LNCAP (cell line): Measurements from ENCODE around the gene MAN2A1.

ENCODE experiments used
- CTCF ChIP-seq: fragments of 450-650 bp; IDR thresholded peaks from 2 replicates; pipeline ENCODE4 v1.5.1; 2017; ENCODE audit warnings: mild to moderate bottlenecking

Gene MAN2A1

GRCh38 chr5:109759306-109759705, 69.6 kb downstream of the MAN2A1 start:
- no peak for TF ChIP-seq CTCF

GRCh38 chr5:109762821-109763220, 73.1 kb downstream of the MAN2A1 start:
- no peak for TF ChIP-seq CTCF

GRCh38 chr5:109767184-109767995, 77.7 kb downstream of the MAN2A1 start:
- TF ChIP-seq CTCF, result no peak

GRCh38 chr5:109767997-109768396, 78.3 kb downstream of the MAN2A1 start:
- no peak for TF ChIP-seq CTCF

- TF ChIP-seq CTCF, result no peak
Measured at GRCh38 chr5:109769597-109770291, 80.0 kb downstream of the MAN2A1 start.

GRCh38 chr5:109775130-109775529, 85.4 kb downstream of the MAN2A1 start:
- TF ChIP-seq CTCF, result no peak

GRCh38 chr5:109779036-109779735, 89.5 kb downstream of the MAN2A1 start:
- TF ChIP-seq CTCF, result no peak
